Epithelial cell of proximal tubule (primary cell): Measurements from ENCODE around the gene LDB2. TPM values are rescaled to one million over a fixed set of nuclear protein-coding genes. Genes with fewer than 3 reads are reported as not detected.

Experiments used
- DNase-seq: peaks from one replicate; pipeline ENCODE4 v3.0.0-alpha.2; 2011; ENCODE audit warnings: low read depth
- H3K4me3 ChIP-seq: 2 replicates; pipeline ENCODE4 v1.5.1; 2011; ENCODE audit warnings: low read depth, mild to moderate bottlenecking, low read length
- CTCF ChIP-seq: conservative IDR thresholded peaks from 2 replicates; pipeline ENCODE4 v1.5.1; 2012; ENCODE audit warnings: low read depth, mild to moderate bottlenecking, low read length
- total RNA-seq: library from RNA; depleted of rRNA; stranded (reverse); fragments of >200 nt; gene quantifications from 2 replicates; pipeline ENCODE4 v1.2.3, GENCODE V29; 2015

The LDB2 gene
- total RNA-seq, 1 donor from 2014 or later, result 0.75 TPM

GRCh38 chr4:16859031-16859430 is 39.4 kb downstream of the LDB2 start:
- DNase-seq, result no peak
- TF ChIP-seq CTCF, result no peak
- H3K4me3 ChIP-seq, result no peak overlapping the region

GRCh38 chr4:16858275-16858752 is 40.1 kb downstream of the LDB2 start:
- no peak for TF ChIP-seq CTCF
- H3K4me3 ChIP-seq, result no peak overlapping the region
- DNase-seq, result no peak

GRCh38 chr4:16857425-16857824 is 41.0 kb downstream of the LDB2 start:
- no peak overlapping the region for H3K4me3 ChIP-seq
- no peak for TF ChIP-seq CTCF
- no peak for DNase-seq

- no peak for TF ChIP-seq CTCF
Measured at GRCh38 chr4:16853640-16854039, 44.8 kb downstream of the LDB2 start.

GRCh38 chr4:16852644-16853043 is 45.8 kb downstream of the LDB2 start:
- no peak overlapping the region for H3K4me3 ChIP-seq
- TF ChIP-seq CTCF, result no peak
- DNase-seq, result no peak

More at GRCh38 chr4:16853640-16854039, 44.8 kb downstream of the LDB2 start:
- no peak for DNase-seq
- H3K4me3 ChIP-seq, result no peak overlapping the region

GRCh38 chr4:16852228-16852627 is 46.2 kb downstream of the LDB2 start:
- TF ChIP-seq CTCF, result no peak
- no peak for DNase-seq
- H3K4me3 ChIP-seq, result no peak overlapping the region

- H3K4me3 ChIP-seq, result no peak overlapping the region
- no peak for DNase-seq
- no peak for TF ChIP-seq CTCF
Measured at GRCh38 chr4:16846540-16847117, 51.8 kb downstream of the LDB2 start.
